ENCODE results near the gene TIMM13. TPM values are rescaled to one million over a fixed set of nuclear protein-coding genes. Genes with fewer than 3 reads are reported as not detected.
"Not testable (repeated sequence)": the region's sequence is repeated elsewhere in the genome, so short reads cannot be mapped to it uniquely, and the experiment has no call there.

Gene TIMM13
- total RNA-seq, 4 donors from 2014 or later, result 28.8 to 43.6 (median 41.1) TPM

- no peak for ATAC-seq (ENCODE audit: low FRiP score)
- DNase-seq (ENCODE audit: low spot score), result no peak
- no peak for TF ChIP-seq CTCF (IDR thresholded peaks at IDR 0.05)
Observed at GRCh38 chr19:2469102-2469914, 41.9 kb upstream of the TIMM13 start.

DNA sequence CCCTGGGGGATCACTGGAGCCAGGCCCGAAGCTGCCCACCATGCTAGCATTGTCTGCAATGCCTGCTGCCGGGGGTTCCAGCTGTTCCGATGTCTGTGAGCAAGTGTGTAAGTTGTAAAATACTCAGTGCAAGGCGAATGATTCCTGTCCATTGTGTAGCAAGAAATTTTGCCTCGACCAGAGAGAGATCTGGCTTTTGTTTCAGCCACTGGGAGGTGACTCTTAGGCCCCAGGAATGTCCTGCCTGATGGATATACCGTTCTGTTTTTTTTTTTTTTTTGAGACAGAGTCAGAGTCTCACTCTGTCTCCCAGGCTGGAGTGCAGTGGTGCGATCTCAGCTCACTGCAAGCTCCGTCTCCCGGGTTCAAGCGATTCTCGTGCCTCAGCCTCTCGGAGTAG is 41.2 kb upstream of the TIMM13 start:
- no peak for TF ChIP-seq CTCF (IDR thresholded peaks at IDR 0.05)

GRCh38 chr19:2464389-2464788 is 37.0 kb upstream of the TIMM13 start:
- DNase-seq (ENCODE audit: low spot score) (no peak), ATAC-seq (ENCODE audit: low FRiP score) (no peak)
- no peak for TF ChIP-seq CTCF (IDR thresholded peaks at IDR 0.05)

More for the DNA sequence above, 41.2 kb upstream of the TIMM13 start:
- ATAC-seq (ENCODE audit: low FRiP score) (no peak), DNase-seq (ENCODE audit: low spot score) (no peak)

DNA sequence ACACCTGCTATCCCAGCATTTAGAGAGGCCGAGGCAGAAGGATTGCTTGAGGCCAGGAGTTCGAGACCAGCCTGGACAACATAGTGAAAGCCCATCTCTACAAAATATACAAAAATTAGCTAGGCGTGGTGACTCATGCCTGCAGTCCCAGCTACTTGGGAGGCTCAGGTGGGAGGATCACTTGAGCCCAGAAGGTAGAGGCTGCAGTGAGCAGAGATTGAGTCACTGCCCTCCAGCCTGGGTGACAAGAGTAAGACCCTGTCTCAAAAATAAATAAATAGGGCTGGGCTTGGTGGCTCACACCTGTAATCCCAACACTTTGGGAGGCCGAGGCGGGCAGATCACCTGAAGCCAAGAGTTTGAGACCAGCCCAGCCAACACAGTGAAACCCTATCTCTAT is 36.3 kb upstream of the TIMM13 start:
- ATAC-seq (ENCODE audit: low FRiP score); DNase-seq (ENCODE audit: low spot score): not testable (repeated sequence)

DNA sequence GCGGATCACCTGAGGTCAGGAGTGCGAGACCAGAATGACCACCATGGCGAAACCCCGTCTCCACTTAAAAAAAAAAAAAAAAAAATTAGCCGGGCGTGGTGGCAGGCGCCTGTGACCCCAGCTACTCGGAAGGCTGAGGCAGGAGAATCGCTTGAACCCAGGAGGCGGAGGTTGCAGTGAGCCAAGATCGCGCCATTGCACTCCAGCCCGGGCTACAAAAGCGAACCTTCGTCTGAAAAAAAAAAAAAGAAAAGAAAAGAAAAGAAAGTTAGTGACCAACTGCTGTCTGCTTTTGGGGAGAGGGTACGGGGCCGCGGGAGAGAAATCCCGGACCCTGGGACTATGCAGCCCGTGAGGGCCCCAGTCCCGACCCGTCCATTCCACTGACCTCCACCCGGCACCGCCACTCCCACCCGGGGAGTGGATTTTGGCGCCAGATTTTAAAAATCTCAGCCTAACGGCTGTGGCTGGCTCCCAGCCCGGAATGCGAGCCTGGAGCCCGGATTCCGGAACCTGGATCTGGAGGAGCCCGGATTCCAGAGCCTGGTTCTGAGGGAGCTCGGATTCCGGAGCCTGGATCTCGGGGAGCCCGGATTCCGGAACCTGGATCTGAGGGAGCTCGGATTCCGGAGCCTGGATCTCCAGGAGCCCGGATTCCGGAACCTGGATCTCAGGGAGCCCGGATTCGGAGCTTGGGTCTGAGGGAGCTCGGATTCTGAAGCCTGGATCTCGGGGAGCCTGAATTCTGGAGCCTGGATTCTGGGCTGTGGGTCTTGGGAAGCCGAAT is 35.4 kb upstream of the TIMM13 start:
- no peak for TF ChIP-seq CTCF (IDR thresholded peaks at IDR 0.05)
- DNase-seq (ENCODE audit: low spot score) (peak; percentile 54), ATAC-seq (ENCODE audit: low FRiP score) (peak; percentile 86)

DNA sequence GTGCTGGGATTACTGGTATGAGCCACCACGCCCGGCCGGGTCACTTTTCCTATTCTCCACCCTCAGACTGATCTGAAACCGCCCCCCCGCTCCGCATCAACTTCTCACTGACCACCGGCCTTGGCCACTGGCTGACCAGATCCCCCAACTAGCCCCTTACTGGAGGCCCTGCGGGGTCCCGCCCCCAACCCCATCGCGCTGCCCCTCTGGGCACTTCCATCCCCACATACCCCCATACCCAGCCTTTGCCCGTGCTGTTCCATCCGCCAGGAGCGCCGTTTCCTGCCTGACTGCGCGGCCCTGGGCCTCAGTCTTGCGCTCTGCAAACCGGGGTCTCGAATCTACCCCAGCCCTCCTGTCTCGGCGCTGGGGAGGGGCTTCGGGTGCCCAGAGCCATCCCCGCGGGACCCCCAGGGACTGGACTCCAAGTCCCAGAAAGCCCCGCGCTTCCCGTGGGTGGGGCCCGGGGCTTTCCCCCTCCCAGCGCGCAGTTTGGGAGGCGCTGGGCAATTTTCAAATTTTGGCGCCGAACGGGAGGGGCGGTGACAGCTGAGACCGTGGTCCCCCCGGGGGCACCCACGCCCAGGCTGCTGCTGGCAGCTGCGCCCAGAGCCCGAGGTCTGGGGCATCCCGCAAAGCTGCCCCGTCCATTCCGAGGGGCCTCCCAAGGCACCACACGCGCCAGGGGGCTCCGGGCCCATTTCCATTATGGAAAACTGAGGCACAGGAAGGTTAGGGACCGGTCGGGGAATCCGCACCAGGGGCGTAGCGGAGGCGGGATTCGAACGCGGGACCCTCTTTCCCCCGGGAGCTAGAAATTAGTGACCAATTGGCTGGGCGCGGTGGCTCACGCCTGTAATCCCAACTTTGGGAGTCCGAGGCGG is 34.6 kb upstream of the TIMM13 start:
- ATAC-seq (ENCODE audit: low FRiP score) (peak; percentile 22), DNase-seq (ENCODE audit: low spot score) (no peak)
- TF ChIP-seq CTCF (IDR thresholded peaks at IDR 0.05), result no peak

DNA sequence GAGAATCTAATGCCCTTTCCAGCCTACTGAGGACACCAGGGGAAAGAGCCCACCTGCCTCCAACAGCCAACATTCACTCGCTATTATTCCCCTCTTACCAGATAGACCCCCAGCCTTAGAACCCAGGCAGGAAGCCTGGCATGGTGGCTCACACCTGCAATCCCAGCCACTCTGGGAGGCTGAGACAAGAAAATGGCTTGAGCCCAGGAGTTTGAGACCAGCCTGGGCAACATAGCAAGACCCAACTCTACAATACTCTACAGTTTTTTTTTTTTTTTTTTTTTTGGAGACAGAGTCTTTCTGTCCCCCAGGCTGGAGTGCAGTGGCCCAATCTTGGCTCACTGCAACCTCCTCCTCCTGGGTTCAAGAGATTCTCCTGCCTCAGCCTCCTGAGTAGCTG is 32.9 kb upstream of the TIMM13 start:
- no peak for TF ChIP-seq CTCF (IDR thresholded peaks at IDR 0.05)
- no peak for DNase-seq (ENCODE audit: low spot score)
- no peak for ATAC-seq (ENCODE audit: low FRiP score)

DNA sequence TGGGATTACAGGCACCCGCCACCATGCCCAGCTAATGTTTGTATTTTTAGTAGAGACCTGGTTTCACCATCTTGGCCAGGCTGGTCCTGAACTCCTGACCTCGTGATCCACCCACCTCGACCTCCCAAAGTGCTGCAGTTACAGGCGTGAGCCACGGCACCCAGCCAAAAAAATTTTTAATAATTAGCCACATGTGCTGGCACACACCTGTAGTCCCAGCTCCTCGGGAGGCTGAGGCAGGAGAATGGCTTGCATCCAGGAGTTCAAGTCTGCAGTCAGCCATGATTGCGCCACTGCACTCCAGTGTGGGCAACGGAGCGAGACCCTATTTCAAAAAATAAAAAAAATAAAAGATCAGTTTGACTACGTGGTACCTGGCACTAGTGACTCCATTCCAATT is 31.4 kb upstream of the TIMM13 start:
- not testable (repeated sequence) for DNase-seq (ENCODE audit: low spot score); ATAC-seq (ENCODE audit: low FRiP score)

Data from omental fat pad (tissue), 4 donors.